Measurements from ENCODE around the gene SCG3. TPM values are rescaled to one million over a fixed set of nuclear protein-coding genes. Genes with fewer than 3 reads are reported as not detected.

SCG3 gene
- total and polyA plus RNA-seq, 2 of the 4 experiments (the other 2 are of a cell fraction) = 0.02 TPM; not detected in 1

DNA sequence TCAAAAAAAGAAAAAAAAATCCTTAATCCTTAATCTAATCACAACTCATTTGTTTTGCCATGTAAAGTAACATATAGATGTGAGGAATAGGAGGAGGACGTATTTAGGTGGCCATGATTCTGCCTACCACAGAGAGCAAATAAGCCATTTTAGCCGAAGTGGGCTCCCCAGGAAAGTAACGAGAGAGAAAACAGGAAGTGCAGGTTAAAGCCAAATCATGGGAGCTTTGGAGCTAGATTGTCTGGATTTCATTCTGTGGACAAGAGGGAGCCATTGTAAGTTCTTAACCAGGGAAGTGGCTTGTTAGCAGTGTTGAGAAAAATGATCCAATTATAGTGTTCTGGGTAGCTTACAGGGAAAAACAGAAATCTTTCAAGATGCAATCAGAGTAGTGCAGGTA lies 79.5 kb downstream of the SCG3 start:
- H2AK5ac ChIP-seq (ENCODE audit: low read depth, low read length) = no peak overlapping the region
- no peak overlapping the region for H3K23ac ChIP-seq (ENCODE audit: low read depth, low read length)
- no peak overlapping the region for H2BK120ac ChIP-seq (ENCODE audit: low read depth, low read length)
- peaks cover 9% of the 10 kb centered on the region for H3K4me1 ChIP-seq (ENCODE audit: control insufficient read depth, insufficient read depth, low read length)
- no peak overlapping the region for H3K4ac ChIP-seq (ENCODE audit: low read depth, low read length)
- peaks cover 6 to 18% of the 10 kb centered on the region in 2 experiments; a peak in 3 of 4 replicates for H3K79me1 ChIP-seq (ENCODE audit: low read depth in 1 of 2, low read length in 2 of 2)
- H3K4me3 ChIP-seq (ENCODE audit: insufficient read depth, low read depth, low read length) = no peak overlapping the region
- no peak overlapping the region for H2BK15ac ChIP-seq (ENCODE audit: low read depth, low read length)
- dilution Hi-C loops (cut with HindIII; ENCODE audit: low sequenced_read_pairs, unreplicated experiment) = no loop called here
- H2BK20ac ChIP-seq (ENCODE audit: low read depth, low read length) = no peak overlapping the region
- no peak overlapping the region for H3K4me2 ChIP-seq (ENCODE audit: low read depth, low read length)
- H3K27me3 ChIP-seq (ENCODE audit: control insufficient read depth, insufficient read depth, low read length) = no peaks in the 10 kb centered on the region
- no peaks in the 10 kb centered on the region for H3K9me3 ChIP-seq (ENCODE audit: control insufficient read depth, insufficient read depth, low read length)
- no peak overlapping the region for H3K14ac ChIP-seq (replicated peaks; ENCODE audit: low read depth, low read length)
- BruUV-seq (replicated peaks) = no TSS peak
- no peak overlapping the region for H2AK9ac ChIP-seq (replicated peaks; ENCODE audit: low read depth, low read length, poor library complexity)
- POLR2A ChIA-PET (ENCODE audit: unreplicated experiment) = interaction anchor here (0.6 kb wide), 1 partner anchor 56 kb away, joined by 3 read pairs; no protein-coding TSS in a partner anchor
- no peaks in the 10 kb centered on the region for H3K36me3 ChIP-seq (ENCODE audit: control insufficient read depth, insufficient read depth, low read length)
- H4K8ac ChIP-seq (ENCODE audit: low read depth in 2 of 2, low read length in 2 of 2) = no peak overlapping the region
- H4K5ac ChIP-seq (ENCODE audit: low read depth, low read length) = no peak overlapping the region
- intact Hi-C loops (cut with micrococcal nuclease) = no loop called here
- H3K18ac ChIP-seq (ENCODE audit: low read depth, low read length) = no peak overlapping the region
- WGBS, 2 experiments (ENCODE audit: extremely low coverage in 2 of 2, insufficient read length in 1 of 2) = 59% methylated on average over 3 of the region's 3 CpGs; no CpG with 5 or more reads in 1 of the 2 experiments
- no peak overlapping the region for H3K9ac ChIP-seq (ENCODE audit: low read depth, low read length)
- H2BK5ac ChIP-seq (ENCODE audit: low read depth, low read length, poor library complexity, severe bottlenecking) = no peak overlapping the region
- no peak for ATAC-seq (ENCODE audit: low read depth)
- TF ChIP-seq MAZ (IDR thresholded peaks at IDR 0.05; ENCODE audit: borderline replicate concordance, low read depth, low read length) (no peak), MAFK (IDR thresholded peaks at IDR 0.05; ENCODE audit: low read depth, low read length) (no peak), RFX5 (IDR thresholded peaks at IDR 0.05; ENCODE audit: low read depth, low read length) (no peak), POLR2A (IDR thresholded peaks at IDR 0.05; ENCODE audit: low read depth, low read length) (no peak)
- CTCF ChIA-PET = interaction anchor here (0.9 to 1.5 kb wide), 2 partner anchors 10 to 111 kb away, joined by 3 to 12 read pairs; no protein-coding TSS in a partner anchor
- H3K9me1 ChIP-seq (ENCODE audit: insufficient read depth, low read length) = peaks cover 7% of the 10 kb centered on the region
- H3K56ac ChIP-seq (ENCODE audit: extremely low read depth, insufficient read depth, low read length) = no peak overlapping the region
- no peak for DNase-seq
- H3K27ac ChIP-seq (ENCODE audit: insufficient read depth, low read length) = no peak overlapping the region
- H4K20me1 ChIP-seq (ENCODE audit: insufficient read depth, low read length) = peaks cover 13% of the 10 kb centered on the region; the same call in 1 of the 2 replicates
- no peak overlapping the region for H4K91ac ChIP-seq (ENCODE audit: insufficient read depth, low read depth, low read length)
- in situ Hi-C loops (cut with MboI; ENCODE audit: low sequenced_read_pairs) = no loop called here
- H2AFZ ChIP-seq (replicated peaks; ENCODE audit: low read length, poor library complexity) = no peak overlapping the region
